GM21529 (cell line): Measurements from ENCODE around the gene ZNF300.
"Not testable (repeated sequence)": the region's sequence is repeated elsewhere in the genome, so short reads cannot be mapped to it uniquely, and the experiment has no call there.

Experiments
- ATAC-seq: cut with Tn5 transposase; IDR thresholded peaks from one replicate; pipeline ENCODE4 v1.9.1; 2021; ENCODE audit not compliant: unreplicated experiment

Gene ZNF300

GRCh38 chr5:150846308-150846653 lies 58.5 kb downstream of the ZNF300 start, which contains the start of gene IRGM:
Gene IRGM, plus strand, starts transcription at chr5:150846521. Its CDS starts 1,603 bp downstream, at chr5:150848124.
- ATAC-seq, result not testable (repeated sequence)

GRCh38 chr5:150845185-150845859 lies 59.5 kb downstream of the ZNF300 start:
- ATAC-seq, result not testable (repeated sequence)
